Activated naive CD4-positive, alpha-beta T cell treated with anti-CD3 and anti-CD28 coated beads, Interleukin-2, amount 50 U/mL, for 16 hours (primary cell): Measurements from ENCODE around the gene ANKRD30B.
"Not testable (repeated sequence)": the region's sequence is repeated elsewhere in the genome, so short reads cannot be mapped to it uniquely, and the experiment has no call there.

ENCODE experiments used
- DNase-seq: peaks from one replicate; pipeline ENCODE4 v3.0.0-alpha.2; 2020

The ANKRD30B gene

GRCh38 chr18:14858514-14858913 lies 110.5 kb downstream of the ANKRD30B start:
- not testable (repeated sequence) for DNase-seq

GRCh38 chr18:14859995-14860394 lies 112.0 kb downstream of the ANKRD30B start:
- not testable (repeated sequence) for DNase-seq

- not testable (repeated sequence) for DNase-seq
Observed at GRCh38 chr18:14866426-14866825, 118.5 kb downstream of the ANKRD30B start.

GRCh38 chr18:14867988-14868387 lies 120.0 kb downstream of the ANKRD30B start:
- DNase-seq = not testable (repeated sequence)

- DNase-seq = not testable (repeated sequence)
Observed at GRCh38 chr18:14868825-14869224, 120.9 kb downstream of the ANKRD30B start.

- DNase-seq = not testable (repeated sequence)
Observed at GRCh38 chr18:14878826-14879225, 130.9 kb downstream of the ANKRD30B start.

GRCh38 chr18:14900435-14900834 lies 152.5 kb downstream of the ANKRD30B start:
- no peak for DNase-seq
